AG09309 (cell line): Measurements from ENCODE around the gene FHAD1.
"Not testable (repeated sequence)": the region's sequence is repeated elsewhere in the genome, so short reads cannot be mapped to it uniquely, and the experiment has no call there.

ENCODE experiments used
- DNase-seq: peaks from one replicate; pipeline ENCODE4 v3.0.0-alpha.2; 2010; ENCODE audit warnings: low read depth
- H3K4me3 ChIP-seq: 2 replicates; pipeline ENCODE4 v1.5.1; 2011; ENCODE audit warnings: mild to moderate bottlenecking, low read depth, low read length, moderate library complexity; ENCODE audit not compliant: control insufficient read depth
- TF ChIP-seq, protein P1 (sequence below): IDR thresholded peaks from 2 replicates; pipeline ENCODE4 v1.5.1; 2011; ENCODE audit warnings: mild to moderate bottlenecking, low read depth, low read length, inconsistent platforms; ENCODE audit not compliant: insufficient read depth, control insufficient read depth; ENCODE audit errors: missing control alignments

The FHAD1 gene

DNA sequence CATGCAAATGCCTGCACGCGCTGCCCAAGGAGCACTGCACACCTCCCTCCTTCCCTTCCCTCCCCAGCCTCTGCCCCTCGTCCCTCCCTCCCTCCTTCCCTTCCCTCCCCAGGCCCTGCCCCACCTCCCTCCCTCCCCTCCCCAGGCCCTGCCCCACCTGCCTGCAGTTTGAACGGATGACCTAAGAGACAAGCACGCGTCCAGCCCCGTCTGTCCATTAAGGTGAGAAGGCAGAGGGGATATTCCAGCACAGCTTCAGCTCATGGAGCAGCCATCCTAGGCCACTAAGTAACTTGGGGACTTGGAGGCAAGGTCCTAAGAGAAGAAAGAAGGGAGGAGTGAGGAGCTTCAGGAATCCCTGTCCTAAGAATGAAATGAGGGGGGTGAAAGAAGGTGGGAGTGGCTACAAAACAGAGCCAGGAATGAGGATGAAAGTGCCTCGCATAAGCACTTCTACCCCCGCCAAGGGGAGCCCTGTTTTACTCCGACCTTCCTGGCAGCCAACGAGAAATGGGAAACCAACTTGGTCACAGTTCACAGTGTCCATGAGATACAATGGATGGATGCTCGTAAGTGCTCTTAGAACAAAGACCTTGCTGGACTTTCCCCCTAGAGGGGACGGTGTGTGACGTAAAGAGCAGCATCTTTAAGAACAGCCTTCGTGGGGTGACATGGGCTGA lies 141.3 kb downstream of the FHAD1 start:
- TF ChIP-seq, protein P1, sequence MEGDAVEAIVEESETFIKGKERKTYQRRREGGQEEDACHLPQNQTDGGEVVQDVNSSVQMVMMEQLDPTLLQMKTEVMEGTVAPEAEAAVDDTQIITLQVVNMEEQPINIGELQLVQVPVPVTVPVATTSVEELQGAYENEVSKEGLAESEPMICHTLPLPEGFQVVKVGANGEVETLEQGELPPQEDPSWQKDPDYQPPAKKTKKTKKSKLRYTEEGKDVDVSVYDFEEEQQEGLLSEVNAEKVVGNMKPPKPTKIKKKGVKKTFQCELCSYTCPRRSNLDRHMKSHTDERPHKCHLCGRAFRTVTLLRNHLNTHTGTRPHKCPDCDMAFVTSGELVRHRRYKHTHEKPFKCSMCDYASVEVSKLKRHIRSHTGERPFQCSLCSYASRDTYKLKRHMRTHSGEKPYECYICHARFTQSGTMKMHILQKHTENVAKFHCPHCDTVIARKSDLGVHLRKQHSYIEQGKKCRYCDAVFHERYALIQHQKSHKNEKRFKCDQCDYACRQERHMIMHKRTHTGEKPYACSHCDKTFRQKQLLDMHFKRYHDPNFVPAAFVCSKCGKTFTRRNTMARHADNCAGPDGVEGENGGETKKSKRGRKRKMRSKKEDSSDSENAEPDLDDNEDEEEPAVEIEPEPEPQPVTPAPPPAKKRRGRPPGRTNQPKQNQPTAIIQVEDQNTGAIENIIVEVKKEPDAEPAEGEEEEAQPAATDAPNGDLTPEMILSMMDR, result no peak
- H3K4me3 ChIP-seq, result no peak overlapping the region

DNA sequence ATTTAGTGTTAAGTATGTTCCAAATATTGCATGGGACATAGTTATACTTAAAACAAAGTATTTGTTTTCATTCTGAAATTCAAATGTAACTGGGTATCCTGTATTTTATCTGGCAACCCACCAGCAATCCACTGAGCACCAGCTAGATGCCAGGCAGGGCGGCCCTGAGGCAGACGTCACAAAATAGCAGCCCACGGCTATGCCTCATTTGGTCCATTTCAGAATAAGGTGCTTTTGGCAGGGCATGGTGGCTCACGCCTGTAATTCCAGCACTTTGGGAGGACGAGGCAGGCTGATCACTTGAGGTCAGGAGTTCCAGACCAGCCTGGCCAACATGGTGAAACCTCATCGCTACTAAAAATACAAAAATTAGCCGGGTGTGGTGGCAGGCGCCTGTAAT lies 142.8 kb downstream of the FHAD1 start:
- H3K4me3 ChIP-seq, DNase-seq: not testable (repeated sequence)

More for the DNA sequence above, 141.3 kb downstream of the FHAD1 start:
- no peak for DNase-seq

DNA sequence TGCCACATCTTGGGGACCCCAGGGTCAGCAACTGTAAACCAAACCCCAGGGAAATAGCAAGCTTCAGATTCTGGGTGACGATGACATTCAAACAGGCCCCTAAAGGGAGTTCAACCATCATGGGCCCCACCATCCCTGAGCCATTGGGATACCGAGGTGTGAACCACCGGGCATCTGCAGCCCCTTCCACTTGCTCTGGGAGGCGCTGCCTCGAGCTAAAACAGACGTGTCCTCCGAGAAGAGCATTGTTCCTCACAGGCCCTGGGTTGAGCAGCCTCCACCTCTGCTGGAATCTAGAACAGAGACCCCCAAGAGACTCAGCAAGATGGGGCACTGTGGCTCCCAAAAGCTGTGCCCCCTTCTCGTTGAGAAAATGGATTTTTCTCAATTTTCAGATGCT lies 143.6 kb downstream of the FHAD1 start:
- TF ChIP-seq, protein P1, result no peak

DNA sequence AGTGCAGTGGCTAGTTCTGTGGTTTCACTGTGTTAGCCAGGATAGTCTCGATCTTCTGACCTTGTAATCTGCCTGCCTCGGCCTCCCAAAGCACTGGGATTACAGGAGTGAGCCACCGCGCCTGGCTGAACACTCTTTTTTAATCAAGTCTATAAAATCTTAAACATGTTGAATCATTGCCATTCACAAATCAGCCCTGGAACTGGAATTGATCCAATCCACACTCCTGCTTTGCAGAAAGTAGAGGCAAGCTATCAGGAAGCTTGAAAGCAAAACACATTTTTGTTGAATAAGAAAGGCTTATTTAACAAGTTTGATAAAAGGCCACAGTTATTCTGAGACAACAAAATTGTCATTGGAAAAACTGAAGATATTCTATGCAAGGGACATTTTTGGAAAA lies 144.3 kb downstream of the FHAD1 start:
- no peak for DNase-seq
- TF ChIP-seq, protein P1, result no peak
- H3K4me3 ChIP-seq, result no peak overlapping the region

More for the DNA sequence above, 143.6 kb downstream of the FHAD1 start:
- DNase-seq, result no peak
- no peak overlapping the region for H3K4me3 ChIP-seq

DNA sequence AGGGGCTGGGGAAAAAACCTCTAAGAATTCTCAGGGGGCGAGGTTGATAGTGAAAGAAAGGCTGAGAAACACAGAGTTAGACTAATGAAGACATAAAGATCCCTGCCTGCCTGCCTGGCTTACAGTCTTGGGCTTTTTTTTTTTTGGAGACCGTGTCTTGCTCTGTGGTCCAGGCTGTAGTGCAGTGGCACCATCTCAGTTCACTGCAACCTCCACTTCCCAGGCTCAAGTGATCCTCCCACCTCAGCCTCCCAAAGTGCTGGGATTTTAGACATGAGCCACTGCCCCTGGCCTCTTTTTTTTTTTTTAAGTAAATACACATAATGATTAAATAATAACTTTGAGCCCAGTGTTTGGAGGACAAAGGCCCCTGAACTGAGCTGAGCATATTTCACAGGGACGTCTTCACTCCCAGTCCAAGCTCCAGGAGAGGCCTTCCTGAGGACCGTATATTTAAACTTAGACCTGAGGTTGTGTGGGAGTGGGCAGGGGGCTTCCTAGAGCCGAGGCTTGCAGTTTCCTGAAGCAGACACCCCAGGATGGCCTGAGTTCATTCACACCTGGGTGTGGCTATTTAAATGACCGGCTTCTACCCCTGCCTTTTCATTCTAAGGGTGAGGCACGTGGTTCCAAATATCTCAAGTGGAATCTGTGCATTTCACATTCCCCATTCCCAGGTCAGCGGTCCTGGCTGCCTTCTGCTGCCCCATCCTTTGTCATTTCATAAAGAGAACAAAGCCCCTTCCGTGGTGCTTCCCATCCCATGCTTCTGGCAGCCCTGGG lies 146.6 kb downstream of the FHAD1 start:
- no peak for DNase-seq

DNA sequence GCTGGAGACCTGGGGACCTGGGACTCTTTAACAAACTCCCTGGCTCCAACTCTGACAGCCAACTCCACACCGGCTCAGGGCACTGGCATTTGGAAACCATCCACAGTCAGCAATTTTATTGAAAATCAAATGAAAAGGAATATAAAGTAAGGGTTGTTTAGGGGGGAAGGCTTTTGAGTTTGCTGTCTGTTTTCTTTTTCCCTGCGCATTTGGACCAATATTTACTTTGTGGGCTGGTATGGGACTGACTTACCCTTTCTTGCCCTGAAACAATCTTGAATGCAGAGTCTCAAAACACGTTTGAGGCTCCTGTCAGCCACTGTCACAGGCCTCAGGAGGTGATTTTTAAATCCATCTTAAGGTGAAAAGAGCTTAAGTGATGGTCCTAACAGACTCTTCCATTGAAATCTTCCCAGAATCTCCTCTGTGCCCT lies 147.3 kb downstream of the FHAD1 start:
- TF ChIP-seq, protein P1, result no peak
- no peak overlapping the region for H3K4me3 ChIP-seq
- no peak for DNase-seq

More for the DNA sequence above, 146.6 kb downstream of the FHAD1 start:
- H3K4me3 ChIP-seq, result no peak overlapping the region
- TF ChIP-seq, protein P1, result no peak

DNA sequence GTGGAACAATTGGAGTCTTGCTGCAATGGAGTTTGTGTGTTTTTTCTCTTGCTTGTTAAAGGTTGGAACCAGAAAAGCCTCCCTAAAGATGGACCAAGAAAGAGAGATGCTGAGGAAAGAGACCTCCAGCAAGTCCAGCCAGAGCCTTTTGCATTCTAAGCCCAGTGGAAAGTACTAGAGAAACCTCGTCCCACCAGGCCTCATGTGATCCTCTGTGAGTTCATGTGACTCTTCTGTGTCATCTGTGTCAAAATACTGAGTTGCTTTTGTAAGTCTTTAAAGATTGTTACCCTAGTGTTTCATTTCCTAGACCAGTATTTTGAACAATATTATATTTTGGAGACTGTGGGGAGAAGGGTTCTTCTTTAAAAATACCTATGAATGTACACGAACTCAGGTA lies 150.2 kb downstream of the FHAD1 start:
- no peak for DNase-seq
- H3K4me3 ChIP-seq, result no peak overlapping the region
- TF ChIP-seq, protein P1, result no peak
